Vagina (tissue), 2 donors: ENCODE data around the gene CNNM1.

Experiments used
- CTCF ChIP-seq, 3 experiments: fragments of 450-650 bp in 2 of 3; fragments of 200-600 bp in 1 of 3; sonication (generic) in 1 of 3; IDR thresholded peaks; one replicate each; pipeline ENCODE4 v1.5.1; 2017 to 2019; ENCODE audit warnings: antibody characterized with exemption in 3 of 3, mild to moderate bottlenecking in 2 of 3, moderate library complexity in 2 of 3
- POLR2A ChIP-seq, 2 donors: fragments of 450-650 bp; IDR thresholded peaks; one replicate each; pipeline ENCODE4 v1.6.1; 2017; ENCODE audit warnings: antibody characterized with exemption in 2 of 2, mild to moderate bottlenecking in 2 of 2, moderate library complexity in 2 of 2

- no peak for TF ChIP-seq POLR2A (IDR thresholded peaks at IDR 0.05)
- no peak for TF ChIP-seq CTCF (IDR thresholded peaks at IDR 0.05)
Observed at GRCh38 chr10:99443500-99443899, 114.3 kb downstream of the CNNM1 start.
